IPS DF 19.7 (cell line): ENCODE measurements around the gene MYL7.
"Not testable (repeated sequence)": the region's sequence is repeated elsewhere in the genome, so short reads cannot be mapped to it uniquely, and the experiment has no call there.

ENCODE experiments used
- DNase-seq: peaks from one replicate; pipeline ENCODE4 v3.0.0-alpha.2; 2013; ENCODE audit warnings: low read depth, low spot score

Gene MYL7

GRCh38 chr7:44132039-44132438 lies 9.1 kb downstream of the MYL7 start:
- no peak for DNase-seq

- DNase-seq = no peak
Observed at GRCh38 chr7:44131173-44132029, 9.7 kb downstream of the MYL7 start.

GRCh38 chr7:44128721-44129582 lies 12.2 kb downstream of the MYL7 start:
- DNase-seq = no peak

- no peak for DNase-seq
Observed at GRCh38 chr7:44127161-44127560, 14.0 kb downstream of the MYL7 start.

GRCh38 chr7:44126574-44126973 lies 14.6 kb downstream of the MYL7 start:
- not testable (repeated sequence) for DNase-seq

GRCh38 chr7:44124822-44125202 lies 16.3 kb downstream of the MYL7 start:
- DNase-seq = no peak

- DNase-seq = peak; percentile 77
Observed at GRCh38 chr7:44123190-44124003, 17.7 kb downstream of the MYL7 start, which contains the start of gene POLD2. Gene POLD2, minus strand, starts transcription at chr7:44123548. Its CDS starts 1,495 bp downstream, at chr7:44122053.

- no peak for DNase-seq
Observed at GRCh38 chr7:44122529-44122928, 18.6 kb downstream of the MYL7 start.

- DNase-seq = no peak
Observed at GRCh38 chr7:44121761-44122420, 19.2 kb downstream of the MYL7 start.

GRCh38 chr7:44120395-44120794 lies 20.7 kb downstream of the MYL7 start:
- no peak for DNase-seq

GRCh38 chr7:44119829-44120380 lies 21.2 kb downstream of the MYL7 start:
- no peak for DNase-seq

- no peak for DNase-seq
Observed at GRCh38 chr7:44117801-44118429, 23.2 kb downstream of the MYL7 start.

GRCh38 chr7:44116789-44117666 lies 24.1 kb downstream of the MYL7 start:
- DNase-seq = no peak

GRCh38 chr7:44116087-44116788 lies 24.9 kb downstream of the MYL7 start:
- no peak for DNase-seq

GRCh38 chr7:44114586-44115310 lies 26.4 kb downstream of the MYL7 start:
- DNase-seq = no peak

GRCh38 chr7:44113764-44114354 lies 27.3 kb downstream of the MYL7 start:
- DNase-seq = no peak

GRCh38 chr7:44112997-44113763 lies 28.0 kb downstream of the MYL7 start:
- DNase-seq = no peak
